Stimulated activated CD4-positive, alpha-beta T cell treated with anti-CD3 and anti-CD28 coated beads, TNF-alpha, amount 100 ng/mL, for 1 hour (primary cell): ENCODE results near the gene SGPP1.
"Not testable (repeated sequence)": the region's sequence is repeated elsewhere in the genome, so short reads cannot be mapped to it uniquely, and the experiment has no call there.

Experiments used
- DNase-seq, 3 donors: peaks; one replicate each; pipeline ENCODE4 v3.0.0-alpha.2; 2020; ENCODE audit warnings: low read depth in 3 of 3, low spot score in 1 of 3

Gene SGPP1

GRCh38 chr14:63727736-63728728, at the start of gene SGPP1:
SGPP1 (minus strand) TSS chr14:63728065; CDS start chr14:63727944, 121 bp downstream.
- DNase-seq: peak; percentile 39 to 59 (median 49)

GRCh38 chr14:63777024-63777423, 49.2 kb upstream of the SGPP1 start:
- no peak for DNase-seq

- no peak for DNase-seq
These were observed 45.6 kb upstream of the SGPP1 start for GRCh38 chr14:63773504-63773903.

DNA sequence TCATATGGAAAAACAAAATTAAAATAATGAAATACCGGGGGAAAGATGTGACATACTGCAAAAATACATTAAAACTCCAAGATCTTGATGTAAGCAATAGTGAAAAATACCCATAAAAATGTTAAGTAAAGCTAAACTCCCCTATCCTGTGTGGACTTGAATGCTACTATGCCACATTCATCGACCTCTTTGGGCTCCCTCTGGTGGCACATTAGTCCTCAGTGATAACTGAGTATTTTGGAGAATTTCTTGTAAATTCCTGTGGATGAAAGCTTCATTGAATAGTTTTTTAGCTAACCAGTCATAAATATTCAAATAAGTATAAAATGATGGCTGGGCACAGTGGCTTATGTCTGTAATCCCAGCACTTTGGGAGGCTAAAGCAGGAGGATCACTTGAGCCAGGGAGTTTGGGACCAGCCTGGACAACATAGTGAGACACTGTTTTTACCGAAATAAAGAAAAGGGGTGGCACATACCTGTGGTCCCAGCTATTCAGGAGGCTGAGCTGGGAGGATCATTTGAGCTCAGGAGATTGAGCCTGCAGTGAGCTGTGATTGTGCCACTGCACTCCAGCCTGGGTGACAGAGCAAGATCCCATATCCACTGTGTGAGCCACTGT, 42.4 kb upstream of the SGPP1 start:
- no peak for DNase-seq

- DNase-seq: no peak
These were observed 38.7 kb upstream of the SGPP1 start for GRCh38 chr14:63766611-63767010.

- DNase-seq: no peak
These were observed 36.8 kb upstream of the SGPP1 start for GRCh38 chr14:63764620-63765139.

GRCh38 chr14:63764103-63764502, 36.2 kb upstream of the SGPP1 start:
- no peak for DNase-seq

DNA sequence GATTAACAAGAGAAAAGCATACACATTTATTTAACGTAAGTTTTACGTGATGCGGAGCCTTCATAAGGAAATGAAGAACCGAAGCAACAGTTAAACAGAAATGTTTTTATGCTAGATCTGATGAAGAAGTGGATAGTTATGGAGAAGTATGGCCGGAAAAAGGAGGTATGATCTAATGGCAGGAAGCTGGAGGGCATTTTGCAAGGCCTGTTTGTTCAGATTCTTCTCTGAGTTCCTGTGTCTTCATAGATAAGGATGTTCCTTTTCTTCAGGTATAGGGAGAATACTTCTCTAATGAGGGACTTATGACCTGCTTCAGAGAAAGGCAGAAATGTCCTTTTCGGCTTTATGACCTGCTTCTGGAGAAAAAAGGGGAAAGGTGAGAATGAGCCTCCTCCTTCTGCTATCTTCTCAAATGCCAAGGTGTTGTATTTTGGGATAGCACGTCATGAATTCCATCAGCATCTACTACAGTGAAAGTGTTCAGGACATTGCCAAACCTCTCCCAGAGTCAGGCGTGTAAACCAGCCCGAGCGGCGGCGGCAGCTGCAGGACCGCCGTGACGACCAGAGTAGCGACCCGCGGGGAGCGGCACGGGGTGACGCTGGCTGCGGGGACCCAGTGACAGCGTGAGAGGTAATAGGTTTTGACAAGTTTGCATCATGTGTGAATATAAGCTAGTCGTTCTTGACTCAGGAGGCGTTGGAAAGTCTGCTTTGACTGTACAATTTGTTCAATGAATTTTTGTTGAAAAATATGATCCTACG, 33.7 kb upstream of the SGPP1 start:
- no peak for DNase-seq

- no peak for DNase-seq
These were observed 32.1 kb upstream of the SGPP1 start for GRCh38 chr14:63760014-63760413.

DNA sequence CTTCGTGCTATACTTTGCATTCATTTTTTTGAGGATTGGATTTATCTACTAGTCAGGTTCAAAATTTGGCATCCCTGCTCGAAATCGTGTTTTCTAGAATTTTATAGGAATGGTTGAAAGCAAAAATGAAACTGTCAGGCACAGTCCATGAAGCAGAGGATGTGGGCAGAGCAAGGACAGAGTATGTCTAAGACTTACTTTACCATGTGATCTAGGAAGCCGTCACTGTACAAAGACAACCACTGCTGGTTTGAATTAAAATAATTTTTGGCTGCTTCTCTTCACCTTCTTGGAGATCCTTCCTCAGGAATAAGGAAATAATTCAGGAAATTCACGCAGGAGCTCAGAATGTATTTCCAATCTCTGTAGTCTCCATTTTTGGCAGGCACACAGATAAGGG, 31.6 kb upstream of the SGPP1 start:
- no peak for DNase-seq

- no peak for DNase-seq
These were observed 29.3 kb upstream of the SGPP1 start for GRCh38 chr14:63757211-63757610.

DNA sequence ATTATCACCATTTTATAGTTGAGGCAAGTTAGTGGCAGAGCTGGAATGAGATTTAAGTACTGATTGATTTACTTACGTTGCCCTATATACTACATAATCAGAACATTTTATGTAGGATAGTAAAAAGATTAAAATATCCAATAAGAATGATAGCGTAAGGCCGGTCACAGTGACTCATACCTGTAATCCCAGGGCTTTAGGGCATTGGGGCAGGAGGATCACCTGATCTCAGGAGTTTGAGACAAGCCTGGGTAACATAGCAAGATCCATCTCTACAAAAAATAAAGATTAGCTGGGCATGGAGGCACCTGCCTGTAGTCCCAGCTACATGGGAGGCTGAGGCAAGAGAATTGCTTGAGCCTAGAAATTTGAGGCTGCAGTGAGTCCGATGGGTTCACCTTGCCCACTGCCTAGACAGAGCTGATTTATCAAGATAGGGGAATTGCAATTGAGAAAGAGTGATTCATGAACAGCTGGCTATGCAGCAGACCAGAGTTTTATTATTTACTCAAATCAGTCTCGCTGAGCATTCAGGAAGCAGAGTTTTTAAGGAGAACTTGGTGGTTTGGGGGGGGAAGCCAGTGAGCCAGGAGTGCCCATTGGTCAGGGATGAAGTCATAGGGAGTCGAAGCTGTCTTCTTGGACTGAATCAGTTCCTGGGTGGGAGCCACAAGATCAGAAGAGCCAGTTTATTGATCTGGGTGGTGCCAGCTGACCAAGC, 24.7 kb upstream of the SGPP1 start:
- no peak for DNase-seq

DNA sequence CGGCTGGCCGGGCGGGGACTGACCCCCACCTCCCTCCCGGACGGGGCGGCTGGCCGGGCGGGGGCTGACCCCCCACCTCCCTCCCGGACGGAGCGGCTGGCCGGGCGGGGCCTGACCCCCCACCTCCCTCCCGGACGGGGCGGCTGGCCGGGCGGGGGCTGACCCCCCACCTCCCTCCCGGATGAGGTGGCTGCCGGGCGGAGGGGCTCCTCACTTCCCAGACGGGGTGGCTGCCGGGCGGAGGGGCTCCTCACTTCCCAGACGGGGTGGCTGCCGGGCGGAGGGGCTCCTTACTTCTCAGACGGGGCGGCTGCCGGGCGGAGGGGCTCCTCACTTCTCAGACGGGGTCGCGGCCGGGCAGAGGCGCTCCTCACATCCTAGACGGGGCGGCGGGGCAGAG, 23.2 kb upstream of the SGPP1 start:
- not testable (repeated sequence) for DNase-seq

GRCh38 chr14:63747846-63748245, 20.0 kb upstream of the SGPP1 start:
- DNase-seq: no peak

DNA sequence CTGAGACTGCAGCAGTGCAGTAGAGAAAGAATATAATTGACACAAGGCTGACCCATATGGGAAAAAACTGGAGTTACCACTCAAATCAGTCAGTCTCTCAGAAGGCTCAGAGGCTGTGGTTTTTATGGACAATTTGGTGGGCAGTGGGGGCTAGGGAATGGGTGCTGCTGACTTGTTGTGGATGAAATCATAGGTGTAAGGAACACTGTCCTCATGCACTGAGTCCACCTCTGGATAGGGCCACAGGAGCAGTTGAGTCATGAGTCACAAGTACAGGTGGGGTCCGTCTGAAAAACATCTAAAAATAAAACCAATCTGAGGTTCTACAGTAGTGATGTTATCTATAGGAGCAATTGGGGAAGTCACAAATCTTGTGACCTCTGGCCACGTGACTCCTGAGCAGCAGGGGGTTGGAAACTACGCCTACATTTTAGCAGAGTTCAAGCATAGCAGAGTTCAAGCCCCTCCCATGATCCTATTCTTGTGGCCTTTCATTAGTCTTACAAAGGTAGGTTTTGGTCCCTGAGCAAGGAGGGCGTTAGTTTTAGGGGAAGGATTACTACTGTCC, 18.1 kb upstream of the SGPP1 start:
- no peak for DNase-seq

GRCh38 chr14:63745272-63745671, 17.4 kb upstream of the SGPP1 start:
- no peak for DNase-seq

GRCh38 chr14:63737582-63738006, 9.7 kb upstream of the SGPP1 start:
- no peak for DNase-seq

- no peak for DNase-seq
These were observed 7.9 kb upstream of the SGPP1 start for GRCh38 chr14:63735720-63736119.

DNA sequence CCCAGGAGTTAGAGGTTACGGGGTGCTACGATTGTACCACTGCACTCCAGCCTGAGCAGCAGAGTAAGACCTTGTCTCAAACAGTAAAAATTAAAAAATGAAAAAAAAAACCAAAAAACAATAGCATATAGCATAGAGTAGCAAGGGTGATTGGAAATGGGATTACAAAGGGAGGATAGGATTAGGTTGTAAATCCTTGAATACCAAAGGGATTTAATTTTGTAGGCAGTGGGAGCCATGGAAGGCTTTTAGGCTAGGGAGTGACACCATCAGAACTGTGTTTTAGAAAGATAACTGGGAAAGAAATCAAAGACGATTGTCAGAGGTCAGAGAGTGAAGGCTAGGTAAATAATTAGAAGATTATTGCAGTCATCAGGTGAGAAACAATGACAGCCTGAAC, 2.8 kb upstream of the SGPP1 start:
- DNase-seq: no peak

DNA sequence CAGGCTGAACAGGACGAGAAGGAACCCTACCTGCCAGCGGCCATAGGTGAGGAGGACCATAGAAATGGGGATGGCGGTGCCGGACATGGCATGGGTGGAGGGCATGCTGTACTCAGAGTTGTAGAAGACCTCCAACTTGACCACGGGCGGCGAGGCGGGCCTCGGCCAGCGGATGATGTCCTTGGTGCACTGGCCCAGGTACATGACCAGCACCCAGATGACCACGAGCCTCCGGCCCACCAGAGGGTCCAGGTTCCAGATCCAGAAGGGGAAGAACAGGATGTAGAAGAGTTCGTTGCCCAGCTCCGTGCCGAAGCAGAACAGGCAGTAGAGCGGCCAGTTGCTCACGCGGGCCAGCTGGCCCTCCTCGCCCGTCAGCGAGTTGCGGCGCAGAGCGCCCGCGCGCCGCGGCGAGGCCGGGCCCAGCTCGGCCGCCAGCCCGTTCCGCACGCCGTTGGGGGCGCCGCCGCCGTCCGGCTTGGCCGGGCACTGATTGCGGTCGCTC, 582 bp downstream of the SGPP1 start:
- DNase-seq: no peak
